Kidney (tissue), 14 donors: ENCODE data around the gene MYL12B. TPM values are rescaled to one million over a fixed set of nuclear protein-coding genes. Genes with fewer than 3 reads are reported as not detected.

ENCODE experiments used
- DNase-seq, 5 donors: peaks; one replicate each; pipeline ENCODE4 v3.0.0-alpha.2; 2013 to 2020
- FAIRE-seq: peaks from 2 replicates; lab custom pipeline; 2012; peaks lifted over from hg19 to GRCh38; lab: Jason Lieb, UNC
- H3K27ac ChIP-seq, 2 donors: one replicate each; pipeline ENCODE4 v1.7.0; 2013; ENCODE audit warnings: low read depth in 2 of 2, low read length in 2 of 2, inconsistent platforms in 1 of 2
- H3K27me3 ChIP-seq: one replicate; pipeline ENCODE4 v1.7.1; 2013; ENCODE audit warnings: low read length, inconsistent platforms; ENCODE audit not compliant: control insufficient read depth, insufficient read depth
- H3K36me3 ChIP-seq, 3 donors: one replicate each; pipeline versions ENCODE4 v1.7.0 to v1.7.1; 2013; ENCODE audit warnings: low read length in 3 of 3, control low read depth in 1 of 3, inconsistent platforms in 1 of 3; ENCODE audit not compliant: insufficient read depth in 3 of 3, control insufficient read depth in 2 of 3
- H3K4me1 ChIP-seq, 3 donors: one replicate each; pipeline versions ENCODE4 v1.7.0 to v1.7.1; 2013; ENCODE audit warnings: low read length in 3 of 3, inconsistent platforms in 1 of 3, low read depth in 1 of 3; ENCODE audit not compliant: control insufficient read depth in 2 of 3, insufficient read depth in 2 of 3
- H3K4me3 ChIP-seq, 3 donors: one replicate each; pipeline versions ENCODE4 v1.7.0 to v1.8.1; 2013; ENCODE audit warnings: low read length in 3 of 3, control low read depth in 1 of 3, inconsistent platforms in 1 of 3
- H3K9ac ChIP-seq, 3 donors: one replicate each; pipeline versions ENCODE4 v1.7.0 to v1.7.1; 2013; ENCODE audit warnings: low read length in 3 of 3, control low read depth in 1 of 3, inconsistent platforms in 1 of 3
- H3K9me3 ChIP-seq, 3 donors: one replicate each; pipeline versions ENCODE4 v1.7.0 to v1.7.1; 2013; ENCODE audit warnings: low read length in 3 of 3, control low read depth in 1 of 3, inconsistent platforms in 1 of 3; ENCODE audit not compliant: control insufficient read depth in 2 of 3, insufficient read depth in 1 of 3
- intact Hi-C: fragments of 100-400 bp; cut with DNase I; formaldehyde crosslinking; loops from one replicate; pipeline ENCODE4 v1.11.1; 2022
- polyA plus RNA-seq: library from polyadenylated mRNA; stranded (reverse); fragments of 350-450 nt; fragmentation: Illumina TruSeq; extraction: RNeasy Lipid Tissue Mini Kit (QIAGEN cat#74804); gene quantifications from one replicate; pipeline ENCODE4 v1.2.3, GENCODE V29; 2014; ENCODE audit warnings: low read depth, low replicate concordance; ENCODE audit not compliant: insufficient read depth
- total RNA-seq: library from RNA; stranded (reverse); fragmentation: NEBNext Ultra II Directional; extraction: Animal tissue kit (Norgen Biotek cat#: 25700); gene quantifications from one replicate; pipeline ENCODE4 v1.2.1, GENCODE V29; 2021
- TF ChIP-seq, protein P1 (sequence below): IDR thresholded peaks from 3 replicates; pipeline ENCODE4 v1.5.1; 2012; ENCODE audit warnings: mild to moderate bottlenecking, moderate library complexity, borderline replicate concordance; ENCODE audit not compliant: insufficient read depth; ENCODE audit errors: extremely low read depth
- donor health status: control.
- donor health status: control.
- donor health status: control.
- donor health status: control.
- donor health status: control.
- donor health status: DM: yes; HTN: yes; CAD: no.
- donor health status: Normal renal cell carcinoma (clear cell type).

The MYL12B gene
- total and polyA plus RNA-seq, 2 donors from 2014 or later: 448 to 884 TPM

GRCh38 chr18:3213300-3214059 is 48.5 kb upstream of the MYL12B start:
- TF ChIP-seq, protein P1, sequence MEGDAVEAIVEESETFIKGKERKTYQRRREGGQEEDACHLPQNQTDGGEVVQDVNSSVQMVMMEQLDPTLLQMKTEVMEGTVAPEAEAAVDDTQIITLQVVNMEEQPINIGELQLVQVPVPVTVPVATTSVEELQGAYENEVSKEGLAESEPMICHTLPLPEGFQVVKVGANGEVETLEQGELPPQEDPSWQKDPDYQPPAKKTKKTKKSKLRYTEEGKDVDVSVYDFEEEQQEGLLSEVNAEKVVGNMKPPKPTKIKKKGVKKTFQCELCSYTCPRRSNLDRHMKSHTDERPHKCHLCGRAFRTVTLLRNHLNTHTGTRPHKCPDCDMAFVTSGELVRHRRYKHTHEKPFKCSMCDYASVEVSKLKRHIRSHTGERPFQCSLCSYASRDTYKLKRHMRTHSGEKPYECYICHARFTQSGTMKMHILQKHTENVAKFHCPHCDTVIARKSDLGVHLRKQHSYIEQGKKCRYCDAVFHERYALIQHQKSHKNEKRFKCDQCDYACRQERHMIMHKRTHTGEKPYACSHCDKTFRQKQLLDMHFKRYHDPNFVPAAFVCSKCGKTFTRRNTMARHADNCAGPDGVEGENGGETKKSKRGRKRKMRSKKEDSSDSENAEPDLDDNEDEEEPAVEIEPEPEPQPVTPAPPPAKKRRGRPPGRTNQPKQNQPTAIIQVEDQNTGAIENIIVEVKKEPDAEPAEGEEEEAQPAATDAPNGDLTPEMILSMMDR: no peak
- no peak for FAIRE-seq
- Histone ChIP-seq H3K4me1 (peaks cover 0 to 3% (median 0%) of the 10 kb centered on the region in 3 donors), H3K4me3 (no peak overlapping the region), H3K36me3 (no peaks in the 10 kb centered on the region), H3K9ac (no peak overlapping the region), H3K27ac (no peak overlapping the region), H3K9me3 (no peaks in the 10 kb centered on the region), H3K27me3 (no peaks in the 10 kb centered on the region)
- peak in 1 of 5 donors; percentile 16 for DNase-seq
- intact Hi-C loops: no loop called here

DNA sequence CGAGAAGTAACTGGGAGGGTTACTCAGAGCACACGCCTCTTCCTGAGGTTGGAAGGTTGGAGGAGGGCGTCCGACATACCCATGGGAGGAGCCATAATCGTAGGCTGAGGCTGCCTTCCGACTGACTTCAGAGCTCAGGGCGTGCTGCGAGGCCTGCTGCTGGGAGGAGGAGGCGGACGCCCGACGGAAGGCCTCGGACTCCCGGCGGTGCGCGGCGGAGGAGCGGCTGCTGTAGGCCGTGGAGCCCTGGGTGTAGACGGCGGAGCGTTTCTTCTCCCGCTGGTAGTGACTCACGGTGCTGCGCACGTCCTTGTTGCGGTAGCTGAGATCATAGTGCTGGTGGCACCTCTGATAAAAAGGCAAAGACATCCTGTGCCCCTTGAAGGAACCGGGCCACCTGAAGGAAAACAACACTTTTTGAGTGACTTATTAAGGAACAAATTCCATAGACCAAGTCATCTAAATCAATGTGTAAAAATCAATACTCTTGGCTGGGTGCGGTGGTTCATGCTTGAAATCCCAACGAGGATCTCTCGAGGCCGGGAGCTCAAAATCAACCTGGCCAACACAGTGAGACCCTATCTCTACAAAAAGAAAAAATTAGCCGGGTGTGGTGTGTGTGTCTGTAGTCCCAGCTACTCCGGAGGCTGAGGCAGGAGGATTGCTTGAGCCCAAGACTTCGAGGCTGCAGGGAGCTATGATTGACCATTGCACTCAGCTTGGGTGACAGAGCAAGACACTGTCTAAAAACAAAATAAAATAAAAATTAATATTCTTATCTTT is 46.9 kb upstream of the MYL12B start:
- H3K4me3 ChIP-seq: no peak overlapping the region
- intact Hi-C loops: no loop called here
- no peak overlapping the region for H3K27ac ChIP-seq
- no peaks in the 10 kb centered on the region for H3K36me3 ChIP-seq
- no peaks in the 10 kb centered on the region for H3K9me3 ChIP-seq
- DNase-seq (no peak), FAIRE-seq (no peak)
- H3K27me3 ChIP-seq: no peaks in the 10 kb centered on the region
- TF ChIP-seq, protein P1: no peak
- no peak overlapping the region for H3K9ac ChIP-seq
- peaks cover 0 to 3% (median 0%) of the 10 kb centered on the region in 3 donors for H3K4me1 ChIP-seq

DNA sequence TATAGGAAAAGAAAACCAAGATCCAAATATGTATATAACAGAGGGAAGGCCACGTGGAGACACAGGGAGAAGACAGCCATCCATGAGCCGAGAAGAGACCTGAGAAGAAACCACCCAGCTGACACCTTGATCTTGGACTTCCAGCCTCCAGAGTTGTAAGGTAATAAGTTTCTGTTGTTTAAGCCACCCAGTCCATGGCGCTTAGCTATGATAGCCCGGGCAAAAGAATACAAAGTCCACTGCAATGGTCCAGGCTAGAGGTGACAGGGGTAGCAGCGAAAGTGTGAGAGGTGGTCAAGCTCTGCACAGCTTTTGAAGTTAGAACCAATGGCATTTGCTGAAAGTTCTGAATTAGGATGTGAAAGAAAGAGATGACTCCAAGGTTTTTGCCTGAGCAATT is 44.9 kb upstream of the MYL12B start:
- H3K27me3 ChIP-seq: no peaks in the 10 kb centered on the region
- intact Hi-C loops: no loop called here
- H3K9me3 ChIP-seq: no peaks in the 10 kb centered on the region
- DNase-seq (no peak), FAIRE-seq (no peak)
- no peak overlapping the region for H3K9ac ChIP-seq
- H3K36me3 ChIP-seq: no peaks in the 10 kb centered on the region
- H3K4me1 ChIP-seq: no peaks in the 10 kb centered on the region
- no peak overlapping the region for H3K27ac ChIP-seq
- no peak overlapping the region for H3K4me3 ChIP-seq
- TF ChIP-seq, protein P1: no peak
